GM10847 (cell line): ENCODE measurements around the gene TAOK1.

ENCODE experiments used
- POLR2A ChIP-seq: IDR thresholded peaks from 2 replicates; pipeline ENCODE4 v1.6.1; 2011; ENCODE audit not compliant: insufficient read length; ENCODE audit errors: extremely low read depth

The TAOK1 gene

GRCh38 chr17:29597361-29598172, 207.4 kb downstream of the TAOK1 start:
- no peak for TF ChIP-seq POLR2A
